Trophoblast cell (in vitro differentiated cells and primary cell): ENCODE data around the gene RTF2.

ENCODE experiments used
- DNase-seq, 2 donors: peaks; one replicate each; pipeline ENCODE4 v3.0.0-alpha.2; 2016
- H2AFZ ChIP-seq: 2 replicates; pipeline ENCODE4 v1.6.1; 2013; ENCODE audit warnings: low read length, moderate library complexity, mild to moderate bottlenecking; ENCODE audit not compliant: insufficient read depth, poor library complexity
- H2AK5ac ChIP-seq: 2 replicates; pipeline ENCODE4 v1.6.1; 2013; ENCODE audit warnings: mild to moderate bottlenecking, low read length
- H2BK120ac ChIP-seq: 2 replicates; pipeline ENCODE4 v1.6.1; 2013; ENCODE audit warnings: low read length, mild to moderate bottlenecking, moderate library complexity; ENCODE audit not compliant: insufficient read depth, poor library complexity
- H2BK12ac ChIP-seq: 2 replicates; pipeline ENCODE4 v1.6.1; 2013; ENCODE audit warnings: mild to moderate bottlenecking, low read length, moderate library complexity
- H2BK5ac ChIP-seq: 2 replicates; pipeline ENCODE4 v1.6.1; 2013; ENCODE audit warnings: low read length, low read depth, moderate library complexity, mild to moderate bottlenecking; ENCODE audit not compliant: poor library complexity
- H3K14ac ChIP-seq: 2 replicates; pipeline ENCODE4 v1.6.1; 2013; ENCODE audit warnings: mild to moderate bottlenecking, low read length
- H3K18ac ChIP-seq: 2 replicates; pipeline ENCODE4 v1.6.1; 2013; ENCODE audit warnings: mild to moderate bottlenecking, low read length
- H3K23ac ChIP-seq: 2 replicates; pipeline ENCODE4 v1.6.1; 2013; ENCODE audit warnings: low read length
- H3K27ac ChIP-seq: 2 replicates; pipeline ENCODE4 v1.5.1; 2013; ENCODE audit warnings: low read depth, mild to moderate bottlenecking, inconsistent platforms, low read length, moderate library complexity
- H3K27me3 ChIP-seq: 2 replicates; pipeline ENCODE4 v1.6.1; 2013; ENCODE audit warnings: inconsistent platforms, mild to moderate bottlenecking, low read length, moderate library complexity; ENCODE audit not compliant: insufficient read depth
- H3K36me3 ChIP-seq, 2 experiments: 1 replicate in 1 of 2; 2 replicates in 1 of 2; pipeline ENCODE4 v1.6.1; 2013; ENCODE audit warnings: low read length in 2 of 2, mild to moderate bottlenecking in 2 of 2, moderate library complexity in 1 of 2; ENCODE audit not compliant: insufficient read depth in 2 of 2, control insufficient read depth in 1 of 2
- H3K4ac ChIP-seq: 2 replicates; pipeline ENCODE4 v1.6.1; 2013; ENCODE audit warnings: low read depth, mild to moderate bottlenecking, low read length, moderate library complexity
- H3K4me1 ChIP-seq, 2 experiments: 1 replicate in 1 of 2; 2 replicates in 1 of 2; pipeline ENCODE4 v1.6.1; 2013; ENCODE audit warnings: low read length in 2 of 2, mild to moderate bottlenecking in 2 of 2, moderate library complexity in 1 of 2; ENCODE audit not compliant: insufficient read depth in 2 of 2, control insufficient read depth in 1 of 2
- H3K4me2 ChIP-seq: 2 replicates; pipeline ENCODE4 v1.6.1; 2013; ENCODE audit warnings: inconsistent platforms, mild to moderate bottlenecking, low read length, moderate library complexity
- H3K4me3 ChIP-seq: 2 replicates; pipeline ENCODE4 v1.5.1; 2013; ENCODE audit warnings: mild to moderate bottlenecking, low read depth, low read length, inconsistent platforms
- H3K79me1 ChIP-seq: one replicate; pipeline ENCODE4 v1.6.1; 2013; ENCODE audit warnings: low read length
- H3K79me2 ChIP-seq: 2 replicates; pipeline ENCODE4 v1.6.1; 2013; ENCODE audit warnings: low read length, mild to moderate bottlenecking; ENCODE audit not compliant: control insufficient read depth, insufficient read depth, poor library complexity
- H3K9ac ChIP-seq: 2 replicates; pipeline ENCODE4 v1.6.1; 2013; ENCODE audit warnings: mild to moderate bottlenecking, low read length
- H3K9me3 ChIP-seq: 2 replicates; pipeline ENCODE4 v1.6.1; 2013; ENCODE audit warnings: low read depth, mild to moderate bottlenecking, control low read depth, inconsistent platforms, low read length; ENCODE audit not compliant: insufficient read depth
- H4K12ac ChIP-seq: 2 replicates; pipeline ENCODE4 v1.6.1; 2013; ENCODE audit warnings: low read depth, mild to moderate bottlenecking, low read length, moderate library complexity
- H4K8ac ChIP-seq: 2 replicates; pipeline ENCODE4 v1.6.1; 2013; ENCODE audit warnings: low read depth, mild to moderate bottlenecking, low read length, moderate library complexity
- H4K91ac ChIP-seq: one replicate; pipeline ENCODE4 v1.6.1; 2013; ENCODE audit warnings: low read depth, mild to moderate bottlenecking, low read length, moderate library complexity
- WGBS: extraction: QIAGEN DNeasy Blood & Tissue Kit; methylation state at CpG from one replicate; pipeline ENCODE4 v1.1.7; 2013; ENCODE audit warnings: missing lambda C conversion rate; ENCODE audit not compliant: insufficient read length, insufficient coverage; ENCODE audit errors: extremely low coverage; 5-methylcytosine and 5-hydroxymethylcytosine counted together

RTF2 gene

GRCh38 chr20:56518126-56518525, 49.7 kb downstream of the RTF2 start:
- H3K27ac ChIP-seq, result no peak overlapping the region
- H4K91ac ChIP-seq, result no peak overlapping the region
- no peak overlapping the region for H2AFZ ChIP-seq
- no peak overlapping the region for H4K12ac ChIP-seq
- H3K9me3 ChIP-seq, result peaks cover 9% of the 10 kb centered on the region
- H4K8ac ChIP-seq, result no peak overlapping the region
- no peak overlapping the region for H3K4ac ChIP-seq
- H3K18ac ChIP-seq, result no peak overlapping the region
- no peak overlapping the region for H2BK5ac ChIP-seq
- peaks cover 2% of the 10 kb centered on the region for H3K79me1 ChIP-seq
- no peak overlapping the region for H3K23ac ChIP-seq
- H3K79me2 ChIP-seq, result no peaks in the 10 kb centered on the region
- no CpG with 5 or more reads among the region's 14 CpGs for WGBS
- DNase-seq, result no peak
- H3K4me2 ChIP-seq, result no peak overlapping the region
- H3K14ac ChIP-seq, result no peak overlapping the region
- peaks cover 6 to 7% of the 10 kb centered on the region in 2 experiments for H3K4me1 ChIP-seq
- no peaks in the 10 kb centered on the region for H3K27me3 ChIP-seq
- H2BK120ac ChIP-seq, result no peak overlapping the region
- H3K9ac ChIP-seq, result no peak overlapping the region
- H3K36me3 ChIP-seq, result peaks cover 40 to 43% of the 10 kb centered on the region in 2 experiments
- H2BK12ac ChIP-seq, result no peak overlapping the region
- no peak overlapping the region for H3K4me3 ChIP-seq
- H2AK5ac ChIP-seq, result no peak overlapping the region

GRCh38 chr20:56518721-56519398, 50.4 kb downstream of the RTF2 start:
- H2AFZ ChIP-seq, result no peak overlapping the region
- H3K27me3 ChIP-seq, result no peaks in the 10 kb centered on the region
- H4K8ac ChIP-seq, result no peak overlapping the region
- H3K4me3 ChIP-seq, result no peak overlapping the region
- H3K9me3 ChIP-seq, result peaks cover 9% of the 10 kb centered on the region
- no peak overlapping the region for H3K14ac ChIP-seq
- no peak overlapping the region for H3K18ac ChIP-seq
- no peak overlapping the region for H3K9ac ChIP-seq
- no peaks in the 10 kb centered on the region for H3K4me1 ChIP-seq
- no peaks in the 10 kb centered on the region for H3K79me2 ChIP-seq
- H4K12ac ChIP-seq, result no peak overlapping the region
- no peak overlapping the region for H3K23ac ChIP-seq
- DNase-seq, result no peak
- H3K4me2 ChIP-seq, result no peak overlapping the region
- H3K79me1 ChIP-seq, result no peaks in the 10 kb centered on the region
- peaks cover 37 to 38% of the 10 kb centered on the region in 2 experiments for H3K36me3 ChIP-seq
- H2BK5ac ChIP-seq, result no peak overlapping the region
- no peak overlapping the region for H4K91ac ChIP-seq
- H3K27ac ChIP-seq, result no peak overlapping the region
- WGBS, result no CpG with 5 or more reads among the region's 10 CpGs
- H2BK120ac ChIP-seq, result no peak overlapping the region
- H2AK5ac ChIP-seq, result no peak overlapping the region
- H2BK12ac ChIP-seq, result no peak overlapping the region
- no peak overlapping the region for H3K4ac ChIP-seq

- no peak overlapping the region for H4K12ac ChIP-seq
- H3K4me1 ChIP-seq, result no peaks in the 10 kb centered on the region
- H3K4me2 ChIP-seq, result no peak overlapping the region
- H4K91ac ChIP-seq, result no peak overlapping the region
- no peak overlapping the region for H2AFZ ChIP-seq
- H2BK12ac ChIP-seq, result no peak overlapping the region
- H3K79me2 ChIP-seq, result no peaks in the 10 kb centered on the region
- no peak overlapping the region for H2AK5ac ChIP-seq
- H3K18ac ChIP-seq, result no peak overlapping the region
- H3K9me3 ChIP-seq, result peaks cover 9% of the 10 kb centered on the region
- no peak overlapping the region for H4K8ac ChIP-seq
- no CpG with 5 or more reads among the region's 10 CpGs for WGBS
- no peaks in the 10 kb centered on the region for H3K79me1 ChIP-seq
- H3K14ac ChIP-seq, result no peak overlapping the region
- no peak overlapping the region for H3K4ac ChIP-seq
- no peak overlapping the region for H3K23ac ChIP-seq
- no peak overlapping the region for H2BK5ac ChIP-seq
- no peak overlapping the region for H3K4me3 ChIP-seq
- H3K27me3 ChIP-seq, result no peaks in the 10 kb centered on the region
- H3K9ac ChIP-seq, result no peak overlapping the region
- peaks cover 33 to 34% of the 10 kb centered on the region in 2 experiments for H3K36me3 ChIP-seq
- no peak overlapping the region for H3K27ac ChIP-seq
- H2BK120ac ChIP-seq, result no peak overlapping the region
- DNase-seq, result no peak
These were observed 51.1 kb downstream of the RTF2 start for GRCh38 chr20:56519551-56519950.

DNA sequence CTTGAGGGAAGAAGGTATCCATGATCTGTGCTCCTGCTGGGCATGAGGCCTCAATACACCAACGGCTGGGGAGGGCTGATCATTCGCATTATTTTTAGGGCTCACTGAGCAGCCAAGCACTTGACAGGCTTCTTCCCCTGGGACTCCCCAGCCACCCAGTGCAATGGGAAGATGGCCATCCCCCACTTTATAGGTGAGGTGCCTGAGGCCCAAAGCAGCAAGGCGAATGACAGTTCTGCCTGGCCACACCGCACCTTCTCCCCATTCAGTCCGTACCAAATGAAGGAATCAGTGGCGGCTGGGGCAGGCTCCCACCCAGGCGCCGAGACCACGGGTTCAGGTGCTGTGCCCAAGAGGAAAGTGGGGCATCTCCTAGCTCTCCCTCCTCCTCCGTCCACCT, 51.8 kb downstream of the RTF2 start:
- Histone ChIP-seq H3K9ac (no peak overlapping the region), H3K18ac (no peak overlapping the region)
- no peak for DNase-seq

More for the DNA sequence above, 51.8 kb downstream of the RTF2 start:
- no peak overlapping the region for H2BK120ac ChIP-seq
- H3K79me2 ChIP-seq, result no peaks in the 10 kb centered on the region
- no peak overlapping the region for H4K12ac ChIP-seq
- no peak overlapping the region for H2AK5ac ChIP-seq
- H3K14ac ChIP-seq, result no peak overlapping the region
- H3K27ac ChIP-seq, result no peak overlapping the region
- H3K4me1 ChIP-seq, result no peaks in the 10 kb centered on the region
- WGBS, result no CpG with 5 or more reads among the region's 10 CpGs
- H3K9me3 ChIP-seq, result peaks cover 9% of the 10 kb centered on the region
- no peak overlapping the region for H3K4me3 ChIP-seq
- H3K23ac ChIP-seq, result no peak overlapping the region
- no peak overlapping the region for H4K91ac ChIP-seq
- H4K8ac ChIP-seq, result no peak overlapping the region
- no peak overlapping the region for H2BK5ac ChIP-seq
- H3K79me1 ChIP-seq, result no peaks in the 10 kb centered on the region
- H3K36me3 ChIP-seq, result peaks cover 33 to 34% of the 10 kb centered on the region in 2 experiments
- no peak overlapping the region for H3K4me2 ChIP-seq
- no peak overlapping the region for H3K4ac ChIP-seq
- H3K27me3 ChIP-seq, result no peaks in the 10 kb centered on the region
- H2BK12ac ChIP-seq, result no peak overlapping the region
- H2AFZ ChIP-seq, result no peak overlapping the region
